ENCODE measurements around the gene OR11H1.
"Not testable (repeated sequence)": the region's sequence is repeated elsewhere in the genome, so short reads cannot be mapped to it uniquely, and the experiment has no call there.

GRCh38 chr22:15565063-15565462 is 37.1 kb downstream of the OR11H1 start:
- not testable (repeated sequence) for TF ChIP-seq CTCF (IDR thresholded peaks at IDR 0.05); POLR2AphosphoS5 (IDR thresholded peaks at IDR 0.05; ENCODE audit: insufficient read depth in 1 of 2, low read depth in 1 of 2)
